Upper lobe of right lung (tissue), 1 donor: ENCODE measurements around the gene SYNRG. TPM values are rescaled to one million over a fixed set of nuclear protein-coding genes. Genes with fewer than 3 reads are reported as not detected.

Experiments used
- ATAC-seq: fragments of 200-7000 bp; cut with Tn5 transposase; one replicate; pipeline ENCODE4 v1.9.1; 2020; ENCODE audit warnings: mild to moderate bottlenecking, moderate library complexity
- DNase-seq: peaks from one replicate; pipeline ENCODE4 v3.0.0-alpha.2; 2020
- H3K27ac ChIP-seq: fragments of 200-600 bp; one replicate; pipeline ENCODE4 v1.8.0; 2022
- H3K27me3 ChIP-seq: fragments of 200-600 bp; one replicate; pipeline ENCODE4 v1.8.0; 2022; ENCODE audit warnings: mild to moderate bottlenecking
- H3K36me3 ChIP-seq: fragments of 200-600 bp; one replicate; pipeline ENCODE4 v1.8.0; 2022
- H3K4me1 ChIP-seq: fragments of 200-600 bp; one replicate; pipeline ENCODE4 v1.8.0; 2022
- H3K4me3 ChIP-seq: fragments of 200-600 bp; one replicate; pipeline ENCODE4 v1.8.0; 2022; ENCODE audit warnings: mild to moderate bottlenecking
- H3K9me3 ChIP-seq: fragments of 200-600 bp; one replicate; pipeline ENCODE4 v1.8.0; 2022
- intact Hi-C: fragments of 100-400 bp; cut with DNase I; formaldehyde crosslinking; loops from one replicate; pipeline ENCODE4 v1.11.0; 2022
- total RNA-seq: library from RNA; stranded (reverse); fragmentation: NEBNext Ultra II Directional; extraction: Animal tissue kit (Norgen Biotek cat#: 25700); gene quantifications from one replicate; pipeline ENCODE4 v1.2.1, GENCODE V29; 2021
- TF ChIP-seq, protein P1 (sequence below): fragments of 200-600 bp; IDR thresholded peaks from one replicate; pipeline ENCODE4 v1.8.0; 2022; ENCODE audit warnings: antibody characterized with exemption
- donor health status: DM: no; HTN: yes; CAD: no; lungs with severe emphysema.

Gene SYNRG
- total RNA-seq, 1 donor from 2014 or later = 50.0 TPM

DNA sequence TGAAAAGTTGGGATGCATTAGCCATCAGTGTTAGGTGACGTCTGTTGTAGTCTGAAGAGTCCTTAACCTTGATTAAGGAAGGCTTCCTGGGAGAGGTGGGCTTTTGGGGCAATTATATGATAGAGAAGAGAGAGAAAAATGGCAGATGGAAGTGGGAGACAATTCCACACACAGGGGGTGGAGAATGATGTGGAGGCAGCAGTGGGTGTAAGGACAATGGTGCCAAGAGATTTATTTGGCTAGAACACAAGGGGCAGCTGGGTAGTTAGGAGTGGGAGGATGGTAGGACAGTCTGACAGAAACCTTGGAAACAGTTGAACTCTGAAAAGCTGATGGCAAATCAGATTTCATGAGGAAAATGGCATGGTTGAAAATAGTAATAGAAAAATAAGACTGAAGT lies 130.2 kb downstream of the SYNRG start:
- Histone ChIP-seq H3K4me1 (peaks cover 5% of the 10 kb centered on the region), H3K36me3 (peaks cover 44% of the 10 kb centered on the region), H3K9me3 (no peaks in the 10 kb centered on the region), H3K4me3 (no peak overlapping the region), H3K27me3 (no peaks in the 10 kb centered on the region), H3K27ac (no peak overlapping the region)
- DNase-seq (no peak), ATAC-seq (no peak)
- TF ChIP-seq, protein P1, sequence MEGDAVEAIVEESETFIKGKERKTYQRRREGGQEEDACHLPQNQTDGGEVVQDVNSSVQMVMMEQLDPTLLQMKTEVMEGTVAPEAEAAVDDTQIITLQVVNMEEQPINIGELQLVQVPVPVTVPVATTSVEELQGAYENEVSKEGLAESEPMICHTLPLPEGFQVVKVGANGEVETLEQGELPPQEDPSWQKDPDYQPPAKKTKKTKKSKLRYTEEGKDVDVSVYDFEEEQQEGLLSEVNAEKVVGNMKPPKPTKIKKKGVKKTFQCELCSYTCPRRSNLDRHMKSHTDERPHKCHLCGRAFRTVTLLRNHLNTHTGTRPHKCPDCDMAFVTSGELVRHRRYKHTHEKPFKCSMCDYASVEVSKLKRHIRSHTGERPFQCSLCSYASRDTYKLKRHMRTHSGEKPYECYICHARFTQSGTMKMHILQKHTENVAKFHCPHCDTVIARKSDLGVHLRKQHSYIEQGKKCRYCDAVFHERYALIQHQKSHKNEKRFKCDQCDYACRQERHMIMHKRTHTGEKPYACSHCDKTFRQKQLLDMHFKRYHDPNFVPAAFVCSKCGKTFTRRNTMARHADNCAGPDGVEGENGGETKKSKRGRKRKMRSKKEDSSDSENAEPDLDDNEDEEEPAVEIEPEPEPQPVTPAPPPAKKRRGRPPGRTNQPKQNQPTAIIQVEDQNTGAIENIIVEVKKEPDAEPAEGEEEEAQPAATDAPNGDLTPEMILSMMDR = no peak
- intact Hi-C loops = no loop called here

DNA sequence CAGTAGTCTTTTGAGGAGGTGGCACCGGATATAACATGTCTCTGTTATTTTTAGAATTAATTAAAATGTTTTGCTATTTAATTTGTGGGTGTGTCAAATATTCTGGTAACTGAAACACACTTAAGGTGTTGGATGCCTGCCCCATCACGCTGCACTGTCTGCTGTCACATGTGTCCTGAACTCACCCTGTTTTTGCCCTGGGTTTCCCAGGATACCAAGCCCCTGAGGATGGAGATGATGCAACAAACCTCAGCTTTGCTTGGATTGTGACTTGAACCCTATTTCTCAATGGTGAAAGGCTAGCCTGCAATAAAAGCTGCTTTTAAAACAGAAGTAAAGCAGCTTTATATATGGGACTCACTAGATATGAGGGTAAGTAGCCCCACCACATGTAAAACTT lies 131.0 kb downstream of the SYNRG start:
- peaks cover 52% of the 10 kb centered on the region for H3K36me3 ChIP-seq
- no peaks in the 10 kb centered on the region for H3K4me1 ChIP-seq
- no peak overlapping the region for H3K27ac ChIP-seq
- H3K27me3 ChIP-seq = no peaks in the 10 kb centered on the region
- ATAC-seq = no peak
- H3K9me3 ChIP-seq = no peaks in the 10 kb centered on the region
- no peak for DNase-seq
- TF ChIP-seq, protein P1 = no peak
- intact Hi-C loops = no loop called here
- no peak overlapping the region for H3K4me3 ChIP-seq

GRCh38 chr17:37476431-37477120 lies 132.6 kb downstream of the SYNRG start:
- Histone ChIP-seq H3K27me3 (no peaks in the 10 kb centered on the region), H3K9me3 (no peaks in the 10 kb centered on the region), H3K36me3 (peaks cover 68% of the 10 kb centered on the region), H3K4me3 (no peak overlapping the region), H3K27ac (no peak overlapping the region), H3K4me1 (no peaks in the 10 kb centered on the region)
- peak; percentile 81 for ATAC-seq
- TF ChIP-seq, protein P1 = no peak
- intact Hi-C loops = no loop called here
- no peak for DNase-seq

- peaks cover 75% of the 10 kb centered on the region for H3K36me3 ChIP-seq
- TF ChIP-seq, protein P1 = no peak
These were observed 133.3 kb downstream of the SYNRG start for GRCh38 chr17:37475731-37476420.

DNA sequence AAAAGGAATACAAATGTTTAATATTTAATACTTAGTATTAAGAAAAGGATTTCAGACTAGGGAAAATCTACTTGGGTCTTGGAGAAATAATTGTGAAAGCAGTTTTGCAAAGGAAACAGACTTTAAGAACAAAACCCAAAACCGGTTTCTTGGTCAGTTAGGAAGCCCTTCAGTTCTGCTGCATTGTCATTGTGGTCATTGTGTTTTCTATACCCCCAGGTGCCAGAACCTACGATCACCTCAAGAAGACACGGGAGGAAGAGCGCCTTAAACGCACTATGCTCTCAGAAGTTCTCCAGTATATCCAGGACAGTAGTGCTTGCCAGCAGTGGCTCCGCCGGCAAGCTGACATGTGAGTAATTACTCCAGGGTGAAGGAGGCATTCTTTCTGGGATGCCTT lies 139.0 kb downstream of the SYNRG start:
- DNase-seq = no peak
- intact Hi-C loops = no loop called here
- no peak for ATAC-seq

More at GRCh38 chr17:37475731-37476420, 133.3 kb downstream of the SYNRG start:
- intact Hi-C loops = no loop called here
- Histone ChIP-seq H3K4me1 (no peaks in the 10 kb centered on the region), H3K9me3 (no peaks in the 10 kb centered on the region), H3K27me3 (no peaks in the 10 kb centered on the region), H3K4me3 (no peak overlapping the region), H3K27ac (no peak overlapping the region)
- DNase-seq (no peak), ATAC-seq (peak; percentile 65)

More for the DNA sequence above, 139.0 kb downstream of the SYNRG start:
- Histone ChIP-seq H3K27ac (no peak overlapping the region), H3K4me3 (no peak overlapping the region), H3K9me3 (no peaks in the 10 kb centered on the region), H3K4me1 (no peaks in the 10 kb centered on the region), H3K36me3 (peaks cover 93% of the 10 kb centered on the region), H3K27me3 (no peaks in the 10 kb centered on the region)
- TF ChIP-seq, protein P1 = no peak
